ENCODE measurements around the gene SPTLC2.
"Not testable (repeated sequence)": the region's sequence is repeated elsewhere in the genome, so short reads cannot be mapped to it uniquely, and the experiment has no call there.

Gene SPTLC2, protein sequence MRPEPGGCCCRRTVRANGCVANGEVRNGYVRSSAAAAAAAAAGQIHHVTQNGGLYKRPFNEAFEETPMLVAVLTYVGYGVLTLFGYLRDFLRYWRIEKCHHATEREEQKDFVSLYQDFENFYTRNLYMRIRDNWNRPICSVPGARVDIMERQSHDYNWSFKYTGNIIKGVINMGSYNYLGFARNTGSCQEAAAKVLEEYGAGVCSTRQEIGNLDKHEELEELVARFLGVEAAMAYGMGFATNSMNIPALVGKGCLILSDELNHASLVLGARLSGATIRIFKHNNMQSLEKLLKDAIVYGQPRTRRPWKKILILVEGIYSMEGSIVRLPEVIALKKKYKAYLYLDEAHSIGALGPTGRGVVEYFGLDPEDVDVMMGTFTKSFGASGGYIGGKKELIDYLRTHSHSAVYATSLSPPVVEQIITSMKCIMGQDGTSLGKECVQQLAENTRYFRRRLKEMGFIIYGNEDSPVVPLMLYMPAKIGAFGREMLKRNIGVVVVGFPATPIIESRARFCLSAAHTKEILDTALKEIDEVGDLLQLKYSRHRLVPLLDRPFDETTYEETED

GRCh38 chr14:77616454-77617229, at the start of gene SPTLC2:
SPTLC2 (minus strand) TSS chr14:77616637; CDS start chr14:77616579, 58 bp downstream.
- peak; percentile 84 for DNase-seq (ENCODE audit: insufficient read length, low spot score)
- peak; percentile 93 for FAIRE-seq
- TF ChIP-seq POLR2A (IDR thresholded peaks at IDR 0.05; ENCODE audit: low read depth, low read length) = peak; percentile 88

DNA sequence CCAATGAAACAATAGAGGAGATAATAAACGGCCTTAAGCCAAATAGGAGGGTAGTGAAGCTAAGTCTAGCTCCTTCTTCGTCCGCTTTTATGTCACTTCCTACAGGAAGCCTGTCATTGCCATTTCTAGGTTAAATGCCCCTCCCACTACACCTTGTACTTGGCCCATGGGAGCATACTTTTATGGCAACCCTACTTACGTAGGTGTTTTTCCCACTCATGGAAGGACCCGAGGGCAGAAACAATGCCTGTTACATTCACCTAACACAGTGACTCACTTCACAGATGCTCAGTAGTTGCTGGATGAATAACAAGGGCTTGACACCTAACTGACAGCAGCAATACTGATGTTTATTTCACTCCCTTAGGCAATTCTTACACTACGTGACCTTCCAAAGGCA, 46.9 kb upstream of the SPTLC2 start:
- TF ChIP-seq POLR2A (IDR thresholded peaks at IDR 0.05; ENCODE audit: low read depth, low read length) = no peak
- no peak for DNase-seq (ENCODE audit: insufficient read length, low spot score)
- FAIRE-seq = no peak

- DNase-seq (ENCODE audit: insufficient read length, low spot score); FAIRE-seq: not testable (repeated sequence)
Observed at GRCh38 chr14:77661562-77661961, 45.1 kb upstream of the SPTLC2 start.

GRCh38 chr14:77660754-77661153, 44.3 kb upstream of the SPTLC2 start:
- DNase-seq (ENCODE audit: insufficient read length, low spot score) (no peak), FAIRE-seq (no peak)
- no peak for TF ChIP-seq POLR2A (IDR thresholded peaks at IDR 0.05; ENCODE audit: low read depth, low read length)

DNA sequence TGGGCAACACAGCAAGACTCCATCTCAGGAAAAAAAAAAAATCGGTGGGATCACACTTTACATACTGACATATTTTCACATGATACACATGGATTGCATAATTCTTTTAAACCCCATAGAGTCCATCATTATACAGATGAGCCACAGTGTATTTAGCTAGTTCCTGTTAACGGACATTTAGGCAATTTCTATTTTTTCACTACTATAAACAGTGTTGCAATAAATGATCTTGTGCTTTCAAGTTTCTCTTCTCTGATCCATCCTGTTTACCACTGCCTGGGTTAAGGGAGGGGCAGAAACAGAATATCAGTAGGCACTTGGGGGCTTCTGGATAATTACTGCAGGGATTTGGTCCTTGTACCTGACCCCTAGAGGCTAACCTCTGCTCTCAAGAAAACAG, 43.4 kb upstream of the SPTLC2 start:
- DNase-seq (ENCODE audit: insufficient read length, low spot score) = no peak
- TF ChIP-seq POLR2A (IDR thresholded peaks at IDR 0.05; ENCODE audit: low read depth, low read length) = no peak
- FAIRE-seq = no peak

DNA sequence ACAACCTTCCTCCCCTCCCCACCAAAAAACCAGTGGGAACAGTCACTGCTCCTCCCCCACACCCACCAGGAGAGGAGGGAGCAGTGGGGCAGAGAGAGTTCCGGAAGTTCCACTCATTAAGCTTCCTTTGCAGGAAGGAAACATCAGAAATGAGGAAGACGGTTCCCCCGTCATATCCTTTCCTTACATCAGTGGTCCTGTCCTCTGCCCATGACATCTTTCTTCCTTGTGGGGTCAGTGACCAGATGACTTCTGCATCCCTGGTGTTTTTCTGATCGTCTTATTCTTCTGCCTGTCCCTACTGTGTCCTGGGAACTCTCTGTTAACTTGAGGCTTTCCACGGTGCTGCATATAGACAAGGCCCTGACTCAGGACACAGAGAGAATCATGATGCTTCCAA, 40.8 kb upstream of the SPTLC2 start:
- no peak for TF ChIP-seq POLR2A (IDR thresholded peaks at IDR 0.05; ENCODE audit: low read depth, low read length)
- FAIRE-seq (no peak), DNase-seq (ENCODE audit: insufficient read length, low spot score) (no peak)

- no peak for TF ChIP-seq POLR2A (IDR thresholded peaks at IDR 0.05; ENCODE audit: low read depth, low read length)
- DNase-seq (ENCODE audit: insufficient read length, low spot score) = no peak
- FAIRE-seq = no peak
Observed at GRCh38 chr14:77654001-77654441, 37.6 kb upstream of the SPTLC2 start.

DNA sequence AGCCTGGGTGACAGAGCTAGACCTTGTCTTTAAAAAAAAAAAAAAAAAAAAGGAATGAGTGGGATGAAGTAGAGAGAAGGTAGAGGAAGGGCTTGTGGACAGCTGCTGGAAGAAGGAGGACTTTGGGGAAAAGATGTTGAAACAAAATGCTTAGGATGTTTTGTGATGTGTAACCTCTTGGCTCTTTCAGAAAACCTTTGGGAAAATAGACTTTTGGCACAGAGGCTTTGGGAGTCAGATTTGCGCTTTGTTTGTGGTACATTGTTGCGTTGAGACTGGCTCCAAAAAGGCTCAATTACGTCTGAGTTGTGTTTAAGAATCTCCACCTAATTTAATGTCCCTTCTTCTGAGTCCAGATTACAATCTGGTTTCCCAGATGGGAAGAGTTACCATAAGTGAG, 32.9 kb upstream of the SPTLC2 start:
- TF ChIP-seq POLR2A (IDR thresholded peaks at IDR 0.05; ENCODE audit: low read depth, low read length) = no peak
- FAIRE-seq (no peak), DNase-seq (ENCODE audit: insufficient read length, low spot score) (no peak)

DNA sequence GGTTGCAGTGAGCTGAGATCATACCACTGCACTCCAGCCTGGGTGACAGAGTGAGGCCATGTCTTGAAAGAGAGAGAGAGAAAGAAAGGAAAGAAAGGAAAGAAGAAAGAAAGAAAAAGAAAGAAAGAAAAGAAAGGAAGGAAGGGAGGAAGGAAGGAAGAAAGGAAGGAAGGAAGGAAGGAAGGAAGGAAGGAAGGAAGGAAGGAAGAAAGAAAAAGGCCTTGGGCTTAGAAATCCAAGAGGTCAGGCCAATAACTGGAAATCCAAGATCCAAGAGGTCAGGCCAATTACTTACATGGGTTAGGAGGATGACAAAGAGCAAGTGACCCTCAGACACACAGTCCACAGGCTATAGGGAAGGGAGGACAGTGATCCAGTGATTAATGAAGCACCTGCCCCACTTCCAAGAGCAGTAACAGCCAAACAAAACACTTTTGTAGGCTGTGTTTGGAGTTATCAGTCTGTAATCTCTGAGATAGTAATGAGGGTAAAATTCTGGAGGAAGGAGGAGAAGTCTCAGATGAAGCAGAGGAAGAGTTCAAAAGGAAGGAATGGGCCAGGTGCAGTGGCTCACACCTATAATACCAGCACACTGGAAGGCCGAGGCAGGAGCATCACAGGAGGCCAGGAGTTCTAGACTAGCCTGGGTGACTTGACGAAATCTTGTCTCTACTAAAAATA, 32.2 kb upstream of the SPTLC2 start:
- DNase-seq (ENCODE audit: insufficient read length, low spot score) (no peak), FAIRE-seq (no peak)
- no peak for TF ChIP-seq POLR2A (IDR thresholded peaks at IDR 0.05; ENCODE audit: low read depth, low read length)

DNA sequence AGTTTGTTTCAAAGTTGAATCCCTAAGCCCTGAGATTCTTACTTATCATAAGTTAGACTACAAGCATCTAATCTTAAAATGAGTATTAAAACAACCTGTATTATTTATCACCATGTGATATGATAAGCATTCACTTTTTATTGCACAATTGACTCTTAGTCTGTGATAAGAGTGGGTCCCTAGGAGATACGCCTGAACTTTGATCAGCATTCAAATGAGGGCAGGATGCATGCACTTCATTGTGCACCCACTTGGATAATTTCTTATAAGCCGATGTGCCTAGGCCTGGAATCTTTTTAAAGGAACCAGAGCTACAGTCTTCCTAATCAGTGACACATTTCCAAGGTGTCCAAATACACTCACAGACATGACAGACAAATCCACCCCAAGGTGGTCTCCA, 31.4 kb upstream of the SPTLC2 start:
- no peak for TF ChIP-seq POLR2A (IDR thresholded peaks at IDR 0.05; ENCODE audit: low read depth, low read length)
- FAIRE-seq (no peak), DNase-seq (ENCODE audit: insufficient read length, low spot score) (no peak)

- no peak for TF ChIP-seq POLR2A (IDR thresholded peaks at IDR 0.05; ENCODE audit: low read depth, low read length)
- DNase-seq (ENCODE audit: insufficient read length, low spot score) (no peak), FAIRE-seq (no peak)
Observed at GRCh38 chr14:77646907-77647306, 30.5 kb upstream of the SPTLC2 start.

GRCh38 chr14:77645520-77646230, 29.2 kb upstream of the SPTLC2 start:
- DNase-seq (ENCODE audit: insufficient read length, low spot score) (no peak), FAIRE-seq (no peak)
- TF ChIP-seq POLR2A (IDR thresholded peaks at IDR 0.05; ENCODE audit: low read depth, low read length) = no peak

DNA sequence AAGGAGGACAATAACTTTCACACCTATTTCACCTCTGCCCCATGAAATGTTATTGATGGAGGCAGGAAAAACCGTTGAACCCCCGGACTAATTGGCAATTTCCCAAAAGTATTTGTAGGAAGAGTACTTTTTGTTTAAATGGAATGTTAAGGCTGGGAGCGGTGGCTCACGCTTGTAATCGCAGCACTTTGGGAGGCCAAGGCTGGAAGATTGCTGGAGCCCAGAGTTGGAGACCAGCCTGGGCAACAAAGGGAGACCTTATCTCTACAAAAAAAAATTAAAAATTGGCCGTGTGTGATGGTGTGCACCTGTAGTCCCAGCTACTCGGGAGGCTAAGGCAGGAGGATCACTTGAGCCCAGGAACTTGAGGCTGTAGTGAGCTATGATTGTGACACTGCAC, 26.0 kb upstream of the SPTLC2 start:
- FAIRE-seq (no peak), DNase-seq (ENCODE audit: insufficient read length, low spot score) (no peak)
- no peak for TF ChIP-seq POLR2A (IDR thresholded peaks at IDR 0.05; ENCODE audit: low read depth, low read length)
